ENCODE results near the gene IBSP. TPM values are rescaled to one million over a fixed set of nuclear protein-coding genes. Genes with fewer than 3 reads are reported as not detected.

Gene IBSP
- total RNA-seq, 1 experiment from 2014 or later = not detected

- Histone ChIP-seq H3K18ac (ENCODE audit: insufficient read length, low read depth, low read length) (no peak overlapping the region), H3K23me2 (ENCODE audit: insufficient read length, low read depth, low read length, poor library complexity, severe bottlenecking) (peaks cover under 1% of the 10 kb centered on the region), H3T11ph (ENCODE audit: low read length) (no peak overlapping the region), H4K8ac (replicated peaks; ENCODE audit: insufficient read length, low read depth, low read length) (no peak overlapping the region), H3K4ac (ENCODE audit: low read depth, low read length) (no peak overlapping the region), H2AFZ (ENCODE audit: low read length) (no peak overlapping the region), H2BK15ac (ENCODE audit: low read depth, low read length) (no peak overlapping the region), H3K56ac (ENCODE audit: insufficient read length, low read depth, low read length) (no peak overlapping the region), H4K91ac (ENCODE audit: insufficient read length, low read depth, low read length) (no peak overlapping the region), H2BK120ac (ENCODE audit: low read depth, low read length, poor library complexity, severe bottlenecking) (no peak overlapping the region), H3K27me3 (ENCODE audit: insufficient read depth, low read length) (no peaks in the 10 kb centered on the region; the same call in 1 of the 2 replicates), H3K23ac (ENCODE audit: insufficient read length, low read depth, low read length) (peak overlapping the region; percentile 77), H4K5ac (ENCODE audit: insufficient read length, low read depth, low read length) (no peak overlapping the region), H2BK12ac (ENCODE audit: insufficient read length, low read depth, low read length) (no peak overlapping the region), H4K20me1 (ENCODE audit: control insufficient read depth, insufficient read depth, insufficient read length) (no peaks in the 10 kb centered on the region), H2BK20ac (ENCODE audit: low read depth, low read length, poor library complexity, severe bottlenecking) (no peak overlapping the region), H3K4me1 (ENCODE audit: insufficient read depth, low read length) (peaks cover 5% of the 10 kb centered on the region; the same call in 1 of the 2 replicates), H3K79me1 (ENCODE audit: insufficient read depth, low read depth, low read length, poor library complexity, severe bottlenecking) (no peaks in the 10 kb centered on the region), H3K9ac (ENCODE audit: extremely low read depth, insufficient read length, low read length) (peak overlapping the region; percentile 23), H3K79me2 (ENCODE audit: insufficient read depth, low read length) (no peaks in the 10 kb centered on the region), H3K4me2 (ENCODE audit: insufficient read depth, insufficient read length, low read length) (peak overlapping the region; percentile 60), H3K14ac (ENCODE audit: insufficient read depth, low read length) (no peak overlapping the region), H3K27ac (ENCODE audit: insufficient read length, low read depth, low read length) (peak overlapping the region; percentile 82), H2AK5ac (ENCODE audit: insufficient read length, low read length) (no peak overlapping the region), H2BK5ac (ENCODE audit: insufficient read length, low read length) (no peak overlapping the region), H3K9me3 (ENCODE audit: control insufficient read depth, low read depth, low read length) (no peaks in the 10 kb centered on the region)
- Mint-ChIP-seq H3K27ac (peak overlapping the region in 1 of 3 experiments; percentile 49; a peak in 2 of 7 replicates), H3K4me3 (no peak overlapping the region), H3K27me3 (ENCODE audit: low read depth) (peaks cover 2% of the 10 kb centered on the region), H3K4me1 (peaks cover 13 to 33% of the 10 kb centered on the region in 2 experiments), H3K36me3 (ENCODE audit: insufficient read depth in 1 of 3, low read depth in 3 of 3) (no peaks in the 10 kb centered on the region; a peak in 2 of 7 replicates), H3K9me3 (peaks cover 0 to 2% of the 10 kb centered on the region in 2 experiments; a peak in 2 of 5 replicates)
- no peak for TF ChIP-seq CTCF (conservative IDR thresholded peaks at IDR 0.05)
- DNase-seq = no peak
Measured at GRCh38 chr4:87853891-87854290, 54.5 kb downstream of the IBSP start.

Measured in H9 (cell line).